Thyroid gland (tissue), 4 donors: ENCODE results near the gene C4orf51. TPM values are rescaled to one million over a fixed set of nuclear protein-coding genes. Genes with fewer than 3 reads are reported as not detected.

ENCODE experiments used
- DNase-seq, 2 donors: peaks; one replicate each; pipeline ENCODE4 v3.0.0-alpha.2; 2019
- H3K27ac ChIP-seq, 3 donors: fragments of 200-600 bp; sonication (generic); 1 replicate in 2 of 3; 2 replicates in 1 of 3; pipeline ENCODE4 v1.5.1; 2016 to 2019; ENCODE audit warnings: mild to moderate bottlenecking in 1 of 3, moderate library complexity in 1 of 3
- H3K27me3 ChIP-seq: fragments of 200-600 bp; sonication (generic); one replicate; pipeline ENCODE4 v1.5.1; 2019
- H3K36me3 ChIP-seq, 2 donors: fragments of 200-600 bp; sonication (generic); one replicate each; pipeline ENCODE4 v1.5.1; 2016 to 2019
- H3K4me1 ChIP-seq, 2 donors: fragments of 200-600 bp; sonication (generic); one replicate each; pipeline ENCODE4 v1.5.1; 2017 to 2019
- H3K4me3 ChIP-seq, 3 donors: fragments of 200-600 bp; sonication (generic); replicated peaks in 1 of 3; 1 replicate in 2 of 3; 2 replicates in 1 of 3; pipeline ENCODE4 v1.5.1; 2016; ENCODE audit warnings: mild to moderate bottlenecking in 1 of 3
- H3K9me3 ChIP-seq: fragments of 200-600 bp; sonication (generic); one replicate; pipeline ENCODE4 v1.5.1; 2017
- POLR2A ChIP-seq, 2 donors: fragments of 450-650 bp; IDR thresholded peaks; one replicate each; pipeline ENCODE4 v1.6.1; 2017; ENCODE audit warnings: antibody characterized with exemption in 2 of 2, mild to moderate bottlenecking in 2 of 2, moderate library complexity in 1 of 2
- WGBS, 2 donors: methylation state at CpG; one replicate each; pipeline ENCODE4 v1.1.5; 2017; 5-methylcytosine and 5-hydroxymethylcytosine counted together
- intact Hi-C: fragments of 100-400 bp; cut with DNase I; formaldehyde crosslinking; loops from one replicate; pipeline ENCODE4 v1.15.1; 2023
- total RNA-seq, 4 donors: library from RNA; depleted of rRNA; stranded (reverse); fragments of >200 nt; gene quantifications; one replicate each; pipeline ENCODE4 v1.2.3, GENCODE V29; 2016
- TF ChIP-seq, protein P1 (sequence below), 6 experiments: fragments of 200-600 bp in 3 of 6; fragments of 450-650 bp in 3 of 6; sonication (generic) in 3 of 6; IDR thresholded peaks; one replicate each; pipeline ENCODE4 v1.5.1; 2016 to 2019; ENCODE audit warnings: antibody characterized with exemption in 6 of 6, mild to moderate bottlenecking in 2 of 6, inconsistent platforms in 1 of 6, moderate library complexity in 1 of 6

The C4orf51 gene
- total RNA-seq, 4 donors from 2014 or later: not detected

DNA sequence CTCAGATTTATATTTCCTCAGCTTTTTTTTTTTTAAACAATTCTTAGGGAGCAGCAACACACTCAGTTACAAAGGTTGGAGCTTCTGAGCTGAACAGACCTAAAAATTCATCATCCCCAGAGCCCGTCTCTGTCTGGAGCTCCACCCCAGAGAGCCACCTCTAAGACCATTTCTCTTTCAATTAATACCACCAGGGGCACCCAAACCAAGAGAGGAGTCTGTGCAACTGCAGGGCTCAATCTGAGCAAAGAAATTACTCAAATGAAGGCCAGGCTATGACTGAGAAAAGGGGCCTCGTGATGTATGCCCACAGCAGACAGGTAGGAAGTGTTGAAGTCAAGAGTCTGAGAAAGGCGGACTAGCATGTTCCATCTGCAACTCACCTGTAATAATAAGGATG lies 95.5 kb downstream of the C4orf51 start:
- Histone ChIP-seq H3K27me3 (no peaks in the 10 kb centered on the region), H3K9me3 (no peaks in the 10 kb centered on the region), H3K4me1 (peaks cover 21 to 23% of the 10 kb centered on the region in 2 donors), H3K4me3 (no peak overlapping the region), H3K27ac (peak overlapping the region in 1 of 3 donors; percentile 97), H3K36me3 (peaks cover 0 to 3% of the 10 kb centered on the region in 2 donors)
- intact Hi-C loops: no loop called here
- WGBS, 2 donors: 95 to 99% methylated on average over 3 of the region's 3 CpGs
- DNase-seq: no peak
- TF ChIP-seq, protein P1, sequence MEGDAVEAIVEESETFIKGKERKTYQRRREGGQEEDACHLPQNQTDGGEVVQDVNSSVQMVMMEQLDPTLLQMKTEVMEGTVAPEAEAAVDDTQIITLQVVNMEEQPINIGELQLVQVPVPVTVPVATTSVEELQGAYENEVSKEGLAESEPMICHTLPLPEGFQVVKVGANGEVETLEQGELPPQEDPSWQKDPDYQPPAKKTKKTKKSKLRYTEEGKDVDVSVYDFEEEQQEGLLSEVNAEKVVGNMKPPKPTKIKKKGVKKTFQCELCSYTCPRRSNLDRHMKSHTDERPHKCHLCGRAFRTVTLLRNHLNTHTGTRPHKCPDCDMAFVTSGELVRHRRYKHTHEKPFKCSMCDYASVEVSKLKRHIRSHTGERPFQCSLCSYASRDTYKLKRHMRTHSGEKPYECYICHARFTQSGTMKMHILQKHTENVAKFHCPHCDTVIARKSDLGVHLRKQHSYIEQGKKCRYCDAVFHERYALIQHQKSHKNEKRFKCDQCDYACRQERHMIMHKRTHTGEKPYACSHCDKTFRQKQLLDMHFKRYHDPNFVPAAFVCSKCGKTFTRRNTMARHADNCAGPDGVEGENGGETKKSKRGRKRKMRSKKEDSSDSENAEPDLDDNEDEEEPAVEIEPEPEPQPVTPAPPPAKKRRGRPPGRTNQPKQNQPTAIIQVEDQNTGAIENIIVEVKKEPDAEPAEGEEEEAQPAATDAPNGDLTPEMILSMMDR (IDR thresholded peaks at IDR 0.05): no peak
- no peak for TF ChIP-seq POLR2A (IDR thresholded peaks at IDR 0.05)

DNA sequence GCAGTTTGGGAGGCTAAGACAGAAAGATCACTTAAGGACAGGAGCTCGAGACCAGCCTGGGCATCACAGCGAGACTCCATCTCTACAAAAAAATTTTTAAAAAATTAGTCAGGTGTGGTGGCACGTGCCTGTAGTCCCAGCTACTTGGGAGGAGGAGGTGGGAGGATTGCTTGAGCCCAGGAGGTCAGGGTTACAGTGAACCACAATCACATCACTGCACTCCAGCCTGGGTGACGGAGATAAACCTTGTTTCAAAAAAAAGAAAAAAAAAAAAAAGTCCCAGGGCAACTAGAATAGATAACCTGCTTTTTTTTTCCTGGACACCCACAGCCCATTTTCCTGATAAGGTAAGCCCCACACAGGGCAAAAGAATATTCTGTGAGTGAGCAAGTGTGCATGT lies 96.3 kb downstream of the C4orf51 start:
- TF ChIP-seq, protein P1 (IDR thresholded peaks at IDR 0.05): no peak
- no peak for TF ChIP-seq POLR2A (IDR thresholded peaks at IDR 0.05)
- Histone ChIP-seq H3K4me3 (no peak overlapping the region), H3K9me3 (no peaks in the 10 kb centered on the region), H3K27me3 (no peaks in the 10 kb centered on the region), H3K27ac (peak overlapping the region in 1 of 3 donors; percentile 97), H3K4me1 (peaks cover 21 to 23% of the 10 kb centered on the region in 2 donors), H3K36me3 (peaks cover 0 to 3% of the 10 kb centered on the region in 2 donors)
- intact Hi-C loops: no loop called here
- DNase-seq: no peak
- 96 to 98% methylated on average over 4 of the region's 4 CpGs for WGBS, 2 donors

DNA sequence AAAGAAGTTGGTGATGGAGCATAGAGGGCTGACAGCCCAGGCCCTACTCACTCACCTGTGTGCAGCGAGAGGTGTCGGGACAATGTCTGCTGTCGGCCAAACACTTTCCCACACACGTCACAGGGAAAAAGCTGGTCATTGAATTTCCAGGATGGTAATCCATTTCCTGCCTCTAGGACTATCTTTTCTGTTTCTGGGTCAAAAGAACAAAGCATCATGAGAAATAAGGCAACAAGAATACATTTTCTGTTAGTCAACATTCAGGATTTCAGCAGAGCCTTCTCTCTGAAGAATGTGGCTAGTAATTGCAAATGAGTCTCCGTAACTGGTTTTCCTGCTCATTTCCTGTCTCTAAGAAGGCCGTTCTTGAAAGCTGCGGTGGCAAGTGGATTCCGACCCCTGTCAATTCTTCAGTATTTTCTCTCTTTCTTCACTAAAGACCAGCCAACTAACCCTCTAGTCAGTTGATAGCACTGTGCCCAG lies 99.4 kb downstream of the C4orf51 start:
- H3K9me3 ChIP-seq: no peaks in the 10 kb centered on the region
- no peak overlapping the region for H3K4me3 ChIP-seq
- H3K27ac ChIP-seq: peak overlapping the region in 1 of 3 donors; percentile 59
- H3K4me1 ChIP-seq: peaks cover 11 to 15% of the 10 kb centered on the region in 2 donors
- H3K36me3 ChIP-seq: peaks cover 0 to 3% of the 10 kb centered on the region in 2 donors
- WGBS, 2 donors: 80 to 88% methylated on average over 8 of the region's 8 CpGs
- DNase-seq: no peak
- intact Hi-C loops: no loop called here
- no peaks in the 10 kb centered on the region for H3K27me3 ChIP-seq
- TF ChIP-seq, protein P1 (IDR thresholded peaks at IDR 0.05): no peak
- TF ChIP-seq POLR2A (IDR thresholded peaks at IDR 0.05): no peak

DNA sequence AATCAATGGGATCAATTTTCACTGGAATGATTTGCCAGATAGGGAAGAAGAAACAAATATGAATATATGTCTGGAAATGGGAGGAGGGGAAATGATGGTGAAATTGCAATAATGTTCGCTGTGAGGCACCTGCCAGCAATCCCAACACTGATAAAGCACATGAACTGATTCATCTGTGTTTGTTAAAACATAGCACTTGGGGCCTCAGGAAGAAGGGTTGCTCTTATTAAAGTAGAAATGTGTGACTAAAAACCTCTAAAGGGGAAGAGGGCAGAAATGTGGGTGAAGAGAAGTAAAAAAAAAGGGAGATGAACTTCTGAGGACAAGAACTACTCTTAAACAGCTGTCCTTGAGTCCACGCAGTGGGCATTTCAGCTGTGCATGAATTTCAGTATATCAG lies 101.4 kb downstream of the C4orf51 start:
- Histone ChIP-seq H3K36me3 (no peaks in the 10 kb centered on the region), H3K9me3 (no peaks in the 10 kb centered on the region), H3K4me3 (no peak overlapping the region), H3K27ac (no peak overlapping the region), H3K4me1 (peaks cover 14 to 25% of the 10 kb centered on the region in 2 donors), H3K27me3 (no peaks in the 10 kb centered on the region)
- intact Hi-C loops: no loop called here
- TF ChIP-seq, protein P1 (IDR thresholded peaks at IDR 0.05): no peak
- no peak for TF ChIP-seq POLR2A (IDR thresholded peaks at IDR 0.05)
- DNase-seq: no peak
- 84 to 95% methylated on average over 2 of the region's 2 CpGs for WGBS, 2 donors

Other genes starting within 250 kb of the C4orf51 start
- 100 to 1,000 TPM in 1 of 4 donors, 10 to 100 TPM in 3; 48.1 to 102 (median 67.4) TPM for gene SMAD1, start 198.3 kb upstream of the C4orf51 start, total RNA-seq
- 10 to 100 TPM in 1 of 4 donors, 1 to 10 TPM in 3; 5.6 to 10.9 (median 7.6) TPM for gene MMAA, start 60.8 kb upstream of the C4orf51 start, total RNA-seq